ENCODE data around the gene GLRX.
"Not testable (repeated sequence)": the region's sequence is repeated elsewhere in the genome, so short reads cannot be mapped to it uniquely, and the experiment has no call there.

GLRX gene

GRCh38 chr5:95851141-95851540, 28.6 kb upstream of the GLRX start:
- not testable (repeated sequence) for DNase-seq

GRCh38 chr5:95850391-95850894, 27.9 kb upstream of the GLRX start:
- DNase-seq = no peak

GRCh38 chr5:95848701-95849100, 26.2 kb upstream of the GLRX start:
- no peak for DNase-seq

GRCh38 chr5:95847261-95847592, 24.7 kb upstream of the GLRX start:
- DNase-seq = no peak

- DNase-seq = peak; percentile 90
Observed at GRCh38 chr5:95846554-95847260, 24.2 kb upstream of the GLRX start.

- peak; percentile 39 for DNase-seq
Observed at GRCh38 chr5:95845391-95845790, 22.9 kb upstream of the GLRX start.

- peak; percentile 49 for DNase-seq
Observed at GRCh38 chr5:95843733-95844223, 21.3 kb upstream of the GLRX start.

GRCh38 chr5:95842854-95843544, 20.5 kb upstream of the GLRX start:
- DNase-seq = peak; percentile 96

GRCh38 chr5:95841914-95842812, 19.6 kb upstream of the GLRX start:
- DNase-seq = no peak

GRCh38 chr5:95840956-95841705, 18.6 kb upstream of the GLRX start:
- DNase-seq = no peak

- DNase-seq = no peak
Observed at GRCh38 chr5:95839658-95840057, 17.1 kb upstream of the GLRX start.

- DNase-seq = no peak
Observed at GRCh38 chr5:95838556-95838955, 16.0 kb upstream of the GLRX start.

GRCh38 chr5:95838001-95838520, 15.5 kb upstream of the GLRX start:
- no peak for DNase-seq

- no peak for DNase-seq
Observed at GRCh38 chr5:95837492-95837891, 15.0 kb upstream of the GLRX start.

- DNase-seq = not testable (repeated sequence)
Observed at GRCh38 chr5:95836971-95837370, 14.4 kb upstream of the GLRX start.

- no peak for DNase-seq
Observed at GRCh38 chr5:95836544-95836943, 14.0 kb upstream of the GLRX start.

- peak; percentile 49 for DNase-seq
Observed at GRCh38 chr5:95835682-95836385, 13.3 kb upstream of the GLRX start.

GRCh38 chr5:95832664-95833063, 10.1 kb upstream of the GLRX start:
- DNase-seq = no peak

GRCh38 chr5:95830226-95830625, 7.7 kb upstream of the GLRX start:
- DNase-seq = peak; percentile 83

GRCh38 chr5:95827892-95828246, 5.3 kb upstream of the GLRX start:
- peak; percentile 72 for DNase-seq

Data from hematopoietic multipotent progenitor cell treated with erythropoietin and hydrocortisone succinate and interleukin-3 and kit ligand, for 6 days (in vitro differentiated cells).